ENCODE results near the gene ZNF785.

GRCh38 chr16:30533146-30533522, 52.4 kb downstream of the ZNF785 start:
- no peak for TF ChIP-seq CTCF (IDR thresholded peaks at IDR 0.05)
- TF ChIP-seq POLR2A (IDR thresholded peaks at IDR 0.05) = no peak
